ENCODE data around the gene AQP12A. TPM values are rescaled to one million over a fixed set of nuclear protein-coding genes. Genes with fewer than 3 reads are reported as not detected.
"Not testable (repeated sequence)": the region's sequence is repeated elsewhere in the genome, so short reads cannot be mapped to it uniquely, and the experiment has no call there.

Gene AQP12A
- polyA plus RNA-seq, 5 donors = not detected

DNA sequence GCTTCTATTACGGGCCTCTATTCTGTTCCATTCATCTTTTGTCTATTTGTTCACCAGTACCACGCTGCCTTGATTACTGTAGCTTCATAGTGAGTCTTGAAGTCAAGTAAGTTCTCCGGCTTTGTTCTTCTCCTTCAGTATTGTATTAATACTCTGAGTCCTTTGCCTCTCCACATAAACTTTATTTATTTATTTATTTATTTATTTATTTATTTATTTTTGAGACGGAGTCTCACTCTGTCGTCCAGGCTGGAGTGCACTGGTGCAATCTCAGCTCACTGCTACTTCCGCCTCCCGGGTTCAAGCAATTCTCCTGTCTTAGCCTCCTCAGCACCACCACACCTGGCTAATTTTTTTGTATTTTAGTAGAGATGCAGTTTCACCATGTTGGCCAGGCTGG, 31.8 kb upstream of the AQP12A start:
- DNase-seq = not testable (repeated sequence)

GRCh38 chr2:240662681-240663080, 29.0 kb upstream of the AQP12A start:
- DNase-seq = no peak

GRCh38 chr2:240663546-240664190, 28.0 kb upstream of the AQP12A start:
- no peak for DNase-seq

- no peak for DNase-seq
Observed at GRCh38 chr2:240664622-240665021, 27.0 kb upstream of the AQP12A start.

- DNase-seq = no peak
Observed at GRCh38 chr2:240670402-240670801, 21.3 kb upstream of the AQP12A start.

GRCh38 chr2:240670950-240671349, 20.7 kb upstream of the AQP12A start:
- DNase-seq = no peak

DNA sequence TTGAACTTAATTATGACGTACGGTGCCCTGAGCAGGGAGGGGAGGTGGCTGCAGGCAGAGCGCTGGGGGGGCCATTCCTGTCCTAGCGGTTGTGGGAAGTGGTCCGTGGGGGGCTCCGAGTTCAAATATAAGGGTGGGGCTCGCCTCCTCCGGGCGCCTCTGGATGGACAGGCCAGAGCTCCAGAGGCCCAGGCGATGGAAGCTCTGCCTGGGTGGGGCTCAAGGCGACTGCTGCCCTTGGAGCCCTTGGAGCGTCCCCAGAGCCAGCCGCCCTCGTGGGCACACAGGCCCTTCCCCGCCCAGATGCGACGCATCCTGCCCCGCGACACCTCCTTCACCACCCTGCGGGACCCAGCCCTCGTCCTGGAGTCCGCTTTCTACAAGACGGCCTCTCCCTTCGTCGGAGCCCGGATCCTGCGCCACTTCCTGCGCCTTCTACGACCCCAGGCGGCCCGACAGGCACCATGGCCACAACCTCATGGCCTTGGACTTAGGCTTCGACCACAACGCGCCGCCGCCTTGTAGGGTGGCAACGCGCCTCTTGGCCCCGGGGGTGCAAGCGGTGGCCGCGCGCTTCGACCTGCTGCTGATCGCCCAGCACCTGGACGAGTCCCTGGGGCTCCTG, 19.5 kb upstream of the AQP12A start:
- DNase-seq = no peak

- DNase-seq = no peak
Observed at GRCh38 chr2:240672701-240673190, 18.9 kb upstream of the AQP12A start.

DNA sequence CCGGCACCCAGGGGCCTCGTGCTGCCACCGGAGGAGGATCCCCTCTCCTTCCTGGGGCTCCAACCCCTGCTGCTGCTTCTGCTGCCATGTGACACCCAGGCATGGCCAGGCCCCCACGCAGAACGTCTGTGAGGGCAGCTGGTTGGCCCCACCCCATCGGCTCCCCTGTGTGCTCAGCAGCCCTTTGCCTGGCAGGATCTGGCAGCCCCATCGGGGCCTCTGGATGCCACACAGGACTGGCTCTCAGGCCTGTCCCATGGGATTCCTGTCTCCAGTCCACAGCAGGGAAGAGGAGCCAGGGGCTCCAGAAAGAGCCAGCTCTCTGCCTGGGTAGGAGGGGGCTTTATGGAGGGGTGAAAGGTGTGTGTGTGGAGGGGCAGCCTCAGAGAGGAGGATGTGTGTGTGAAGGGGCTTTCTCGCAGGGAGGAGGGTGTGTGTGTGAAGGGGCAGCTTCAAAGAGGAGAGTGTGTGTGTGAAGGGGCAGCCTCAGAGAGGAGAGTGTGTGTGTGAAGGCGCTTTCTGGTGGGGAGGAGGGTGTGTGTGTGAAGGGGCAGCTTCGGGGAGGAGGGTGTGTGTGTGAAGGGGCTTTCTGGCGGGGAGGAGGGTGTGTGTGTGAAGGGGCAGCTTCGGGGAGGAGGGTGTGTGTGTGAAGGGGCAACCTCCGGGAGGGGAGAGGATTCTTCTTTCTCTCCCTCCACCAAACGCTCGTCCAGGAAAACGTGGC, 17.0 kb upstream of the AQP12A start:
- not testable (repeated sequence) for DNase-seq

DNA sequence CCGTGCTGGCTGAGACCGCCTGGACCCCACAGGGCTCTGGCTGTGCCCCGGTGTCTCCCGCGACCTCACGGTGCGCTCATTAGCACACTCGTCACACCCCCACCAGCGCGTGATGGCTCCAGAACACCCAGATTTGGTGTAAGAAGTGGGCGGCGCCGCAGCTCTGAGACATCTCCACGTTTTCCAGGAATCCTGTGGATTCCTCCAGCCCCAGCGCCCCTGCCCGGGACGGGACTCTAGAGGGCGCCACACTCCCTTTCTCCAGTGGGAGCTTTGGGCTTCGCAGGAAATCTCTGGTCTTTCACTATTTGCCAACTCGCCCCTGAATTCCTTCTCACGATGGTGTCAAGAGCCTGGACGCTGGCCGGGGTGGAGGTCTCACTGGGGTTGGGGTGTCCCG, 16.3 kb upstream of the AQP12A start:
- DNase-seq = not testable (repeated sequence)

- DNase-seq = not testable (repeated sequence)
Observed at GRCh38 chr2:240678043-240678442, 13.6 kb upstream of the AQP12A start.

GRCh38 chr2:240678909-240679308, 12.8 kb upstream of the AQP12A start:
- DNase-seq = not testable (repeated sequence)

- not testable (repeated sequence) for DNase-seq
Observed at GRCh38 chr2:240680185-240680584, 11.5 kb upstream of the AQP12A start.

DNA sequence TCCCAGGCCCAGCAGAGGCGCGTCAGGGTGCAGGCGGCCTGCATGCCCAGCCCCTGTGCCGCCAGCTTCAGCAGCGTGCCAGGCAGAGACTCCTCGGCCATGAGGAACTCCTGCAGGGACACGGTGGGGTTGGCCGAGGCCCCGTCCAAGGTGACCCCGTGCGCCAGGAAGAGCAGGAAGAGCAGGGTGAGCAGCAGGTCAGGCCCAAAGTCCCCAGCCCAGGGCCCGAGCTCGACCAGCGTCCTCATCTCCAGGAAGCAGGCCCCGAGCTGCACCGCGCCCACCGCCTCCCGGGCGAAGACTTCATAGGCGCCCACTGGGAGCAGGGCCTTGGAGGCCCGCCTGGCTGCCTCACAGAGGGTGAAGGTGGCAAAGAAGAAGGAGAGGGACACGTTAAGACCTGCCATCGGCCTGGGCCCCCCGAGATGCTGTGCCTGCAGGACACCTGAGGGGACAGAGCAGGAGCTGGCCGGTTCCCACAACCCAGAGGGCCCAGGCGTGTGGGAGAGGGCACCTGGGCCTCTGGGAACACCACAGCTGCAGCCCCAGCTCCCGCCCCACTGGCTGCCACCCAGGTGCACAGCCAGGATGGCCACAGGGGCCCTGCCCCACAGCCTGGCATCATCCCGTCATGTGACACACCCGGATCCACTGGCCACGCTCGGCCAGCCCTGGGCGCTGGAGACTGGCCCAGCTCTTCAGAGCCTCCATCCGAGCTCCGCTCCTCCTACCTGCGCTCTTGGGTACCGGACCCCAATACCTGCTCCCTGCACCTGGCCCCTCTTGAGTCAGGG, 9.0 kb upstream of the AQP12A start, which contains the start of gene AQP12B:
TSS of gene AQP12B (minus strand) at position 455 of the 794 bp plus-strand sequence. CDS start at position 407, 48 bp downstream.
- DNase-seq = not testable (repeated sequence)

- DNase-seq = not testable (repeated sequence)
Observed at GRCh38 chr2:240683329-240683979, 8.2 kb upstream of the AQP12A start.

DNA sequence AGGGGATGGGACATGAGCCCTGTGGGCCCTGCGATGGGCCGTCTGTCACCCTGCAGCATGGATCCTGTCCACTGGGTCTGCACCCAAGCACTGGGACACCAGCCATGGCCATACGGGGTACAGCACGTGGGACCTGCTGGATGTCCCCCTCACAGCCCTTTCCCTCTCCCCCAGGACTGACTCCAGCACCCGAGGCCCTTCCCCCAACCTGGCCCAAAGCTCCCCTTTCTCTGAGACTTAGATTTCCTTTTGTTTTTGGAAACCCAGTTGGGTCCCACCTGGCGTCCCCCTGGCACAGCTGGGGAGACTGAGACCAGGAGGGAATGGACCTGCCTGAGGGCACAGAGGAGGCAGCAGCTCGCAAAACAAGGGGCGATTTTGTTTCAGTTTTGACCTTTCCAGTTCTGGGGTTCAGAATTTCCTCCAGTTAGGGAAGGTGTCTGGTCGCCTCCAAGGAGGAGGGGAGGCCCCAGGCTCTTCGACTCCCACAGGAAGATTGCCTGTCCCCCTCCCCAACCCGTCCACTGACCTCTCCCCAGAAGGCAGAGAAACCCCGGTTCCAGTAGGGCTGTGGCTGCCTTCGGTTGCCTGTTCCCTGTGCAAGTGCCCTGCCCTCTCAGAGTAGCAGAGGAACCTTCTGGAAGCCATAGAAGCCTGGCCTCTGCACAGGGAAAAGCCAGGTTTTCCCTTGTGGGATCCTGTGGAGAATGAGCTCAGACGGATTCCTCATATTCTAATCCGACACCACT, 7.5 kb upstream of the AQP12A start:
- DNase-seq = not testable (repeated sequence)

- peak; percentile 37 to 39 for DNase-seq
Observed at GRCh38 chr2:240685771-240686371, 5.8 kb upstream of the AQP12A start.

- no peak for DNase-seq
Observed at GRCh38 chr2:240686460-240686859, 5.2 kb upstream of the AQP12A start.

DNA sequence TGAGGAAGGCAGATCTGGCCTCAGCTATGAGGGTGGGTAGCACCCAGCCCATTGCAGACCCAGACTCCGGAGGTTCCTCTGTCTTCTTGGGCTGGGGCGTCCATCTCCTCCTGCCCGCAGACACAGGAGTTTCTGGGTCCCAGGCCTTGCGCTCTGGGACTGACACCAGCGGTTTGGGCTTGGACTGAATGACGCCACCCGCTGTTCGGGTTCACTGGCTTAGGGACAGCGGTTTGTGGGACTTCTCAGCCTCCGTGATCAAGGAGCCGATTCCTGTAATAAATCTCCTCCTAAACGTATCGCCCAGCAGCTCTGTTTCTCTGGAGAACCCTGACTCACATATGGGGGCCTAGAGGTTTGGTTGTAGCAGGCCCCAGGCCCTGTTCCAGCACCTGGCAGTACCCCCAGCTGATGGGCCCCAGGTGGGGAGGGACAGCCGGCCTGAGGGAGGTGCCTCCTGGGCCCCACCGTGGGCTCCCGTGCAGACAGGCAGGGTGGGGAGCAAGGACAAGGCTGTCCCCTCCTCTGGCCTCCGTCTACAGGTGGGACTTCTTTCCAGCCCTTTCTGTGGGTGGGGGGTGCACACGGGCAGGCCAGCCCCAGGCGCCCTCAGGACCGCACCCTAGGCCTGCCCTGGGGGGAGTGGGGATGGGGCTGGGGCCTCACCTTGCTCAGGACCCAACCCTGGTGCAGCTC, 4.5 kb upstream of the AQP12A start:
- no peak for DNase-seq

Measured in right lung (tissue), 5 donors.